Esophagus muscularis mucosa (tissue), 4 donors: Measurements from ENCODE around the gene HINT3. TPM values are rescaled to one million over a fixed set of nuclear protein-coding genes. Genes with fewer than 3 reads are reported as not detected.

Source experiments
- DNase-seq: peaks from one replicate; pipeline ENCODE4 v3.0.0-alpha.2; 2017; ENCODE audit errors: extremely low spot score
- H3K27ac ChIP-seq, 4 donors: fragments of 200-600 bp; sonication (generic); replicated peaks in 1 of 4; 1 replicate in 3 of 4; 2 replicates in 1 of 4; pipeline ENCODE4 v1.5.1; 2016 to 2019; ENCODE audit warnings: mild to moderate bottlenecking in 1 of 4
- H3K27me3 ChIP-seq, 4 donors: fragments of 200-600 bp; sonication (generic); one replicate each; pipeline versions ENCODE4 v1.5.1 to v1.6.0; 2016 to 2019
- H3K36me3 ChIP-seq, 4 donors: fragments of 200-600 bp; sonication (generic); one replicate each; pipeline ENCODE4 v1.5.1; 2016 to 2019
- H3K4me1 ChIP-seq, 4 donors: fragments of 200-600 bp; sonication (generic); one replicate each; pipeline ENCODE4 v1.5.1; 2016 to 2019
- H3K4me3 ChIP-seq, 4 donors: fragments of 200-600 bp; sonication (generic); 1 replicate in 2 of 4; 2 replicates in 2 of 4; pipeline ENCODE4 v1.5.1; 2016 to 2019; ENCODE audit warnings: mild to moderate bottlenecking in 4 of 4, moderate library complexity in 1 of 4
- H3K9me3 ChIP-seq, 4 donors: fragments of 200-600 bp; sonication (generic); 1 replicate in 3 of 4; 2 replicates in 1 of 4; pipeline ENCODE4 v1.5.1; 2016 to 2019
- CTCF ChIP-seq, 3 experiments: fragments of 200-600 bp in 2 of 3; fragments of 450-650 bp in 1 of 3; sonication (generic) in 2 of 3; IDR thresholded peaks; one replicate each; pipeline ENCODE4 v1.5.1; 2017 to 2019; ENCODE audit warnings: antibody characterized with exemption in 3 of 3, mild to moderate bottlenecking in 2 of 3, moderate library complexity in 1 of 3
- EP300 ChIP-seq: sonication (generic); formaldehyde crosslinking; IDR thresholded peaks from one replicate; pipeline ENCODE4 v1.6.1; 2017; ENCODE audit warnings: antibody characterized with exemption
- POLR2A ChIP-seq: fragments of 450-650 bp; IDR thresholded peaks from one replicate; pipeline ENCODE4 v1.6.1; 2017; ENCODE audit warnings: antibody characterized with exemption, moderate library complexity, mild to moderate bottlenecking, low read depth
- POLR2AphosphoS5 ChIP-seq, 2 donors: sonication (generic); formaldehyde crosslinking; IDR thresholded peaks; one replicate each; pipeline ENCODE4 v1.6.1; 2017; ENCODE audit warnings: antibody characterized with exemption in 2 of 2
- WGBS: methylation state at CpG from one replicate; pipeline ENCODE4 v1.1.5; 2018; 5-methylcytosine and 5-hydroxymethylcytosine counted together
- intact Hi-C: fragments of 100-400 bp; cut with DNase I; formaldehyde crosslinking; loops from one replicate; pipeline ENCODE4 v1.15.1; 2023
- total RNA-seq, 4 donors: library from RNA; depleted of rRNA; stranded (reverse); fragments of >200 nt; gene quantifications; one replicate each; pipeline versions ENCODE4 v1.1.0 to v1.2.1, GENCODE V29; 2016

Gene HINT3
- total RNA-seq, 4 donors from 2014 or later: 33.8 to 49.3 (median 35.8) TPM

DNA sequence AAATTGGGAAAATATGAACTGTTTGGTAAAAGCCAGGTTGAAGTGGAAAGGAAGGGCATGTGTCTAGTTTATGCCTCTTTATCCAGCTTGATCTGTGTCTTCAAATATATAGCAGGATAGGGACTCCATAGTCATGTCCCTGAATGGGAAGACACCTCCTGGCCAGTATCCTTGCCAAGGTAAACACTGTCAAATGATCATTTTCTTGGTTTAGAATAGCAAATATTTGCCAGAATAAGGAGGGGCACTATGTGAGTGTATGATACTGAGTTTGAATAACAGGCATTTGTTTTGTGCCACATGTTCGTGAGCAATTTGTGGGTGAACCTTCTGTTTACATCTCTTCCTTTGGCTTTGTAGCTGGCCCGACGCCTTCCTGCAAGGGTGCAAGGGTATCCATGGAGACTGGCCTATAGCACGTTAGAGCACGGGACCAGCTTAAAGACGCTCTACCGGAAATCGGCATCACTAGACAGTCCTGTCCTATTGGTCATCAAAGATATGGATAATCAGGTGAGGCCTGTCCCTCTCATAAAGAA, 34.2 kb upstream of the HINT3 start:
- Histone ChIP-seq H3K4me3 (no peak overlapping the region), H3K9me3 (no peaks in the 10 kb centered on the region), H3K27me3 (no peaks in the 10 kb centered on the region), H3K27ac (no peak overlapping the region), H3K36me3 (peaks cover 33 to 71% (median 39%) of the 10 kb centered on the region in 4 donors), H3K4me1 (peaks cover 0 to 20% (median 5%) of the 10 kb centered on the region in 4 donors)
- TF ChIP-seq CTCF (IDR thresholded peaks at IDR 0.05): no peak
- no peak for TF ChIP-seq EP300
- no peak for TF ChIP-seq POLR2AphosphoS5 (IDR thresholded peaks at IDR 0.05)
- no peak for TF ChIP-seq POLR2A
- DNase-seq: no peak
- intact Hi-C loops: no loop called here
- WGBS: 93% methylated on average over 8 of the region's 8 CpGs

- no peak overlapping the region for H3K27ac ChIP-seq
- intact Hi-C loops: no loop called here
- H3K27me3 ChIP-seq: no peaks in the 10 kb centered on the region
- H3K36me3 ChIP-seq: peaks cover 33 to 72% (median 48%) of the 10 kb centered on the region in 4 donors
- H3K9me3 ChIP-seq: no peaks in the 10 kb centered on the region
- H3K4me1 ChIP-seq: peaks cover 0 to 13% (median 3%) of the 10 kb centered on the region in 4 donors
- no peak for DNase-seq
- 62% methylated on average over 4 of the region's 4 CpGs for WGBS
- TF ChIP-seq POLR2A (no peak), POLR2AphosphoS5 (IDR thresholded peaks at IDR 0.05) (no peak), EP300 (no peak), CTCF (IDR thresholded peaks at IDR 0.05) (no peak)
- H3K4me3 ChIP-seq: no peak overlapping the region
Measured at GRCh38 chr6:125923366-125923877, 33.1 kb upstream of the HINT3 start.

- no peak for DNase-seq
- TF ChIP-seq CTCF (IDR thresholded peaks at IDR 0.05): no peak
- no peak for TF ChIP-seq POLR2A
- no peak for TF ChIP-seq POLR2AphosphoS5 (IDR thresholded peaks at IDR 0.05)
- no peak for TF ChIP-seq EP300
- Histone ChIP-seq H3K4me3 (no peak overlapping the region), H3K36me3 (peaks cover 39 to 78% (median 54%) of the 10 kb centered on the region in 4 donors), H3K4me1 (peaks cover 0 to 9% (median 3%) of the 10 kb centered on the region in 4 donors), H3K9me3 (no peaks in the 10 kb centered on the region), H3K27ac (no peak overlapping the region), H3K27me3 (no peaks in the 10 kb centered on the region)
- WGBS: 63% methylated on average over 2 of the region's 2 CpGs
- intact Hi-C loops: no loop called here
Measured at GRCh38 chr6:125924169-125924568, 32.4 kb upstream of the HINT3 start.

DNA sequence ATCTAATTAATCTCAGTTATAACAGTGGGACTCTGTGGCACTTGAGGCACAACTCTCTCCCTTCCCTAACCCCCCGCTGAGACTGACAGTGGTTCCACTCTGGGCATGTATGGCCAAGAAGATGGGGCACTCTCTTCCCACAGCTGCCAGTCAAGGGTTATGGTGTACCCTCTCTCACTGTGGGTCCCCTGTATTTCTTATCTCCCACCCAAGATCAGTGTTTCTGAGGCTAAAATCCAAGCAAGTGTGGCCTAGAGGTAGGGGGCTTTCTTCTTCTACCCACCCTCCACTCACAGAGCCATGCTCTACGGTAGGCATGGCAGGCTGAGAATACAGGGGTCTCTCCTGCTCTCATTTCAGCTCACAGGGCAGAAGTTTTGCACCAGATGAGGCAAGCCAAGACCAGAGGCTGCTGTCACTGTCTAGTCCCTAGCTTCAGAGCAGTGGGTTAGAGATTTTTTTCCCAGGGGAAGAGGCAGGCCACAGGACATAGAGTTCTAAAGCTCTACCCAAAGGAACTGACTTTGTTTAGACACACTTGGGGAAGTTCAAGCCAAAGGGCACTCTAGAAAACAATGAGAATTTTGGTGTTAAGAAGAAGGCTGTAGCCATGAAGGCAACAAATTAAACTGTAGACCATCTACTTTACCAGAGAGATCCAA, 31.7 kb upstream of the HINT3 start:
- no peaks in the 10 kb centered on the region for H3K27me3 ChIP-seq
- peaks cover 0 to 9% (median 0%) of the 10 kb centered on the region in 4 donors for H3K4me1 ChIP-seq
- intact Hi-C loops: no loop called here
- no peaks in the 10 kb centered on the region for H3K9me3 ChIP-seq
- H3K4me3 ChIP-seq: no peak overlapping the region
- DNase-seq: no peak
- 95% methylated on average over 2 of the region's 2 CpGs for WGBS
- no peak overlapping the region for H3K27ac ChIP-seq
- H3K36me3 ChIP-seq: peaks cover 39 to 79% (median 56%) of the 10 kb centered on the region in 4 donors
- TF ChIP-seq POLR2AphosphoS5 (IDR thresholded peaks at IDR 0.05) (no peak), POLR2A (no peak), CTCF (IDR thresholded peaks at IDR 0.05) (no peak)
